ENCODE measurements around the gene SH3PXD2B.
A peak's percentile ranks its signal among the peaks of the same experiment; 100 is the strongest.

Gene SH3PXD2B

GRCh38 chr5:172453986-172454357, 353 bp downstream of the SH3PXD2B start:
- FAIRE-seq (no peak), DNase-seq (ENCODE audit: insufficient read length, low spot score) (no peak)

- DNase-seq (ENCODE audit: insufficient read length, low spot score) (no peak), FAIRE-seq (no peak)
These were observed 929 bp downstream of the SH3PXD2B start for GRCh38 chr5:172453206-172453985.

- DNase-seq (ENCODE audit: insufficient read length, low spot score) (no peak), FAIRE-seq (no peak)
These were observed 1.7 kb downstream of the SH3PXD2B start for GRCh38 chr5:172452398-172453205.

GRCh38 chr5:172451771-172452197, 2.5 kb downstream of the SH3PXD2B start:
- DNase-seq (ENCODE audit: insufficient read length, low spot score) (peak; percentile 41), FAIRE-seq (no peak)

DNA sequence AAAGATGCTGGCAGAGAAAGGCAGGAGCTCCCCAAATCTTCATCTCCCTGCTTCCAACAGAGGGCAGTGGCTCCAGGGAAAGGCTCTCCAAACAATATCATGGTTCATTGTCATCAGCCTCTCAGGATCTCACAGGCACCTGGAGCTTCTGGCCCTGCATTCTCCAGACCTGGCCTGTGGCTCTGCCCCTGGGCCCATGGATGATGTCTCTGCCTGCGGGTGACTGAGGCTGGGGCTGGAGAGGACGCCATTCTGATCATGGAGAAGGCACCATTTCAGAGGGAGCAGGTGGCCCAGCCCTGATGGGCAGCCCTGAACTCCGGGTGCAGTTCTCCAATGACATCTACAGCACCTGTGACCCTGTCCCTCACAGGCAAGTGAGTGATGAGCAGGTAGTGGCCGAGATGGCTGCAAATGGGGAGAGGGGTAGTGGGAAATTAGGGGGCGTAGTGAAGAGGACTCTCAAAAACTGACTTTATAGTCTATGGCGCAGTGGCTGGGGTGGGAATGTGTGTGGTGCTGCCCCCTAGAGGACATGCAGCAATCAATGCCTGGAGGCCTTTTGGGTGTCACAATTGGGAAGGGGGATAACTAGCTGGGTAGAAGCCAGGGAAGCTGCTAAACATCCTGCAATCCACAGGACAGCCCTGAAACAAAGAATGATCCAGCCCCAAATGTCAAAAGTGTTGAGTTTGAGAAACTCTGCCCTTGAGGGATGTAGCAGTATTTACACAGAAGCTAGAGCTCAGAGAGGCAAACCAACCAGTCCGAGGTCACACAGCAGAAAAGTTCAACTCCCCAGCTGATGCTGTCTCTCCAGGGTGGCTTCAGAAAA, 3.2 kb downstream of the SH3PXD2B start:
- FAIRE-seq = no peak
- no peak for DNase-seq (ENCODE audit: insufficient read length, low spot score)

DNA sequence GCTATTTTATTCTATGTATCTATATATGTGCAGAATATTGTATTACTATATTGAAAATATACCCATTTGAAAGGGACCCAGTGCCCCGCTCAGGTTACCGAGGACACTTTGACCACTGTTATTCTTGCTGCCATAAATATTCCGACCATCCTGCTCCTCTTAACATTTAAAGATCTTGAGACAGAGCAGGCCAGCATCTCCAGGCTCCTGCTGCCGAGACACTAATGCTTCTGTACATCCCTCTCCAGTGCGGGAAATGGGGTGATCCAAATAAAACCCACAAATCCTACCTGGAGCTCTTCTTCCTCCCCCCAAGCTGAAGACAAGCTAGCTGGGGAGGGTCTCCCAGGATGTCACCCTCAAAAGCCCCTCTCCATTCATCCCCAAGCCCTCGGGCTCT, 3.9 kb downstream of the SH3PXD2B start:
- no peak for DNase-seq (ENCODE audit: insufficient read length, low spot score)
- FAIRE-seq = no peak

GRCh38 chr5:172448999-172449398, 5.3 kb downstream of the SH3PXD2B start:
- FAIRE-seq (no peak), DNase-seq (ENCODE audit: insufficient read length, low spot score) (no peak)

GRCh38 chr5:172447646-172448365, 6.5 kb downstream of the SH3PXD2B start:
- FAIRE-seq = no peak
- DNase-seq (ENCODE audit: insufficient read length, low spot score) = no peak

DNA sequence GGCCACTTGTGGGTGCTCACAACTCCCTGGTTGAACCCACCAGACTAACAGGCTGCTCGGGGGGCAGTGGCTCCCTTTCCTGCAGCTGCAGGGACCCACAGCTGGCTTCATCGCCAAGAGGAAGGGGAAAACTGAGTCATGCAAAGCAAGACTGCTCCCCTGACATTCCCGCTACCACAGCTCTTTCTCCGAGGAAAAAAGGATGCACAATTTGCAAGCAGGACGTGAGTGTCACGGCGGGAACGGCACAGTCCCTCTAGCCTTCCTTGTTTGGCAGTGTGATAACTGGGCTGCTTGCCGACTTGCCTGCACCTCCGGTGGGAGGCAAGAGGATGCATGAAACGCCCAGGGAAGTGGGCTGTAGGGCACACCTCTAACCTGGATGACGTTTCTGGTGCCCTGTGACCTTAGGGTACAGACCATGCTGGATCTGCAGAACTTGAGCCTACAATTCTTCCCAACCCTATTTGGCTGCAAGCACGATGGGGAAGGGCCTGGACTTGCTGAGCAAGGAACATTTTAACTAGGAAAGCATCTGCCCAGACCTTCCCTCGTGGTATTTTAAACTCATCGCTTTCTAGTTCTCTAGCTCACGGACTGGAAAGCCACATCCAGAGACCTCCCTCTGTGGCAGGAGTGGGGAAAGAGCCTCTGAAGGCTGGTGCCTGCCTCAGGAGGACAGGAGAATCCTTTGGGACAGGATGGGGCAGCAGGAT, 7.8 kb downstream of the SH3PXD2B start:
- DNase-seq (ENCODE audit: insufficient read length, low spot score) = no peak
- FAIRE-seq = no peak

DNA sequence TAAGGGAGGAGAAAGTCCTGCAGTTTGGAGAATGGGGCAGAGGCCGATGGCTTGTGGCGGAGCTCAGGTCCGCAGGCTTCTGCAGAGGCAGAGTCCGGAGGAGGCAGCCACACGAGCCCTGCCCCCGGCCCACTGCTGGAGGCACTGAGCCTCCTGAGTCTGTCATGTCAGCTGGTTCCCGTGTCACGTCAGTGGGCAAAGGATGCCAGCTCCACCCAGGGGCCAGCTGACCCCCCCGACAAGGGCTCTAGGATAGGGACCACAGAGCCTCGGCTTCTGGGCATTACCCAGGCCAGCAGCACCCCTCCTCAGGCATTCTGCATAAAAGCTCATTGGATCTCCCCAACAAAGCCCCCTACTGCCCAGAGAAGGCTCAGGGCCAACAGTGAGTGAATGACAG, 8.5 kb downstream of the SH3PXD2B start:
- FAIRE-seq (no peak), DNase-seq (ENCODE audit: insufficient read length, low spot score) (no peak)

- DNase-seq (ENCODE audit: insufficient read length, low spot score) (no peak), FAIRE-seq (no peak)
These were observed 9.5 kb downstream of the SH3PXD2B start for GRCh38 chr5:172444626-172445365.

DNA sequence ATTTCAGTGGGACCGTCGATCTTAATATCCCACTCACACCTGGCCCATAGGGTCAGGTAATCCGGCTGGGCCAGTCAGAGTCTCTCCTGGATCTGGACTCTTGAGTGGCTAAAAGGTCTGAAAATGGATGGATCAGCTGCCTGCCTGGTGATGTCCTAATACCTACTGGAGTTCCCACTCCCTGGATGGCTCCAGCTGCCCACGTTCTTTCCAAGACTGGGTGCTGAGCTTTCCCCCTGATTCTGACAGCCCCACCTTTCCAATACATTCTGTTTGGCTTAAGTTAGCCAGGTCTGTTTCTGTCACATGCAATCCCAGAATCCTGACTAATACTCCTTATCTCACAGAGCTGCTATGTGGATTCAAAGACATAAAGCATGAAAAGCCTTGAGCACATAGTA, 10.2 kb downstream of the SH3PXD2B start:
- DNase-seq (ENCODE audit: insufficient read length, low spot score) (no peak), FAIRE-seq (no peak)

- peak; percentile 69 for FAIRE-seq
- peak; percentile 68 for DNase-seq (ENCODE audit: insufficient read length, low spot score)
These were observed 10.8 kb downstream of the SH3PXD2B start for GRCh38 chr5:172443441-172444109.

DNA sequence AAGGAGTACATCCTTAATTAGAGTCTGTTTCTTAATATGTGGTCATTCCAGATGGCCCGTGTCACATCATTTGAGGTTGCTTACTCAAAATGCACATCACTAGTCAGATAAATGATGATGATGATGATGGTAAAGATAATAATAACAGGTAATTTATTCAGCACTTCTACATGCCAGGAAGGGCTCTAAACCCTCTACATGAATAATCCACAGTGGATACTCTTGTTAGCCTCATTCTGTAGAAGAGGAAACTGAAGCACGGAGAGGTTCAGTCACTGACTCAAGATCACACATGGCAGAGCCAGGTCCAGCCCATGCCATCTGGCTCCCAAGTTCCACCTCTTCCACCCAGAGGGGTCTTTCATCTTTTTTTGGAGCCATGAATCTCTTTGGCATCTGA, 11.7 kb downstream of the SH3PXD2B start:
- FAIRE-seq = no peak
- DNase-seq (ENCODE audit: insufficient read length, low spot score) = no peak

GRCh38 chr5:172441262-172441751, 13.0 kb downstream of the SH3PXD2B start:
- DNase-seq (ENCODE audit: insufficient read length, low spot score) (no peak), FAIRE-seq (no peak)

- FAIRE-seq (no peak), DNase-seq (ENCODE audit: insufficient read length, low spot score) (no peak)
These were observed 13.8 kb downstream of the SH3PXD2B start for GRCh38 chr5:172440486-172440885.

GRCh38 chr5:172439785-172440477, 14.4 kb downstream of the SH3PXD2B start:
- DNase-seq (ENCODE audit: insufficient read length, low spot score) (no peak), FAIRE-seq (no peak)

GRCh38 chr5:172438319-172438668, 16.0 kb downstream of the SH3PXD2B start:
- no peak for FAIRE-seq
- no peak for DNase-seq (ENCODE audit: insufficient read length, low spot score)
